ENCODE data around the gene ISY1.

Gene ISY1

GRCh38 chr3:129160891-129161859 is at the start of gene ISY1:
ISY1 (minus strand) TSS chr3:129161063; CDS start chr3:129160975, 88 bp downstream.
- DNase-seq, result peak; percentile 90

GRCh38 chr3:129207479-129207878 is 46.6 kb upstream of the ISY1 start:
- Histone ChIP-seq H3K4me3 (ENCODE audit: low read depth, low read length) (no peak overlapping the region), H3K9me3 (ENCODE audit: severe bottlenecking) (no peaks in the 10 kb centered on the region), H3K36me3 (no peaks in the 10 kb centered on the region), H3K27me3 (ENCODE audit: insufficient read depth, low read depth, severe bottlenecking) (no peaks in the 10 kb centered on the region), H3K27ac (no peak overlapping the region)
- no peak for DNase-seq
- no peak for TF ChIP-seq CTCF (IDR thresholded peaks at IDR 0.05; ENCODE audit: low read depth, low read length)

More at GRCh38 chr3:129160891-129161859, at the start of gene ISY1:
- Histone ChIP-seq H3K4me3 (ENCODE audit: low read depth, low read length) (peak within 1 kb of the TSS; percentile 95), H3K36me3 (peaks cover 31% of the 10 kb centered on the region), H3K27me3 (ENCODE audit: insufficient read depth, low read depth, severe bottlenecking) (no peaks in the 10 kb centered on the region), H3K9me3 (ENCODE audit: severe bottlenecking) (no peaks in the 10 kb centered on the region), H3K27ac (peak within 1 kb of the TSS; percentile 99)
- TF ChIP-seq CTCF (IDR thresholded peaks at IDR 0.05; ENCODE audit: low read depth, low read length), result peak; percentile 78

GRCh38 chr3:129205109-129205832 is 44.4 kb upstream of the ISY1 start:
- H3K27me3 ChIP-seq (ENCODE audit: insufficient read depth, low read depth, severe bottlenecking), result no peaks in the 10 kb centered on the region
- H3K4me3 ChIP-seq (ENCODE audit: low read depth, low read length), result no peak overlapping the region
- no peak for TF ChIP-seq CTCF (IDR thresholded peaks at IDR 0.05; ENCODE audit: low read depth, low read length)
- H3K36me3 ChIP-seq, result no peaks in the 10 kb centered on the region
- no peak for DNase-seq
- H3K9me3 ChIP-seq (ENCODE audit: severe bottlenecking), result no peaks in the 10 kb centered on the region
- H3K27ac ChIP-seq, result no peak overlapping the region

- Histone ChIP-seq H3K36me3 (no peaks in the 10 kb centered on the region), H3K4me3 (ENCODE audit: low read depth, low read length) (no peak overlapping the region), H3K27ac (no peak overlapping the region), H3K9me3 (ENCODE audit: severe bottlenecking) (no peaks in the 10 kb centered on the region), H3K27me3 (ENCODE audit: insufficient read depth, low read depth, severe bottlenecking) (no peaks in the 10 kb centered on the region)
- no peak for TF ChIP-seq CTCF (IDR thresholded peaks at IDR 0.05; ENCODE audit: low read depth, low read length)
- DNase-seq, result no peak
Observed at GRCh38 chr3:129204473-129204872, 43.6 kb upstream of the ISY1 start.

GRCh38 chr3:129199366-129199765 is 38.5 kb upstream of the ISY1 start:
- H3K27ac ChIP-seq, result no peak overlapping the region
- H3K36me3 ChIP-seq, result no peaks in the 10 kb centered on the region
- no peak for TF ChIP-seq CTCF (IDR thresholded peaks at IDR 0.05; ENCODE audit: low read depth, low read length)
- no peak overlapping the region for H3K4me3 ChIP-seq (ENCODE audit: low read depth, low read length)
- DNase-seq, result no peak
- H3K9me3 ChIP-seq (ENCODE audit: severe bottlenecking), result no peaks in the 10 kb centered on the region
- no peaks in the 10 kb centered on the region for H3K27me3 ChIP-seq (ENCODE audit: insufficient read depth, low read depth, severe bottlenecking)
